Fibroblast of mammary gland (primary cell): ENCODE measurements around the gene SPATA13.
A peak's percentile ranks its signal among the peaks of the same experiment; 100 is the strongest.

Experiments used
- DNase-seq: peaks from one replicate; pipeline ENCODE4 v3.0.0-alpha.2; 2010; ENCODE audit warnings: low read depth
- H3K4me3 ChIP-seq: 2 replicates; pipeline ENCODE4 v1.5.1; 2011; ENCODE audit warnings: low read depth, mild to moderate bottlenecking, low read length, moderate library complexity; ENCODE audit not compliant: control insufficient read depth
- TF ChIP-seq, protein P1 (sequence below): conservative IDR thresholded peaks from 2 replicates; pipeline ENCODE4 v1.5.1; 2011; ENCODE audit warnings: low read depth, low read length, inconsistent platforms; ENCODE audit not compliant: control insufficient read depth, insufficient read depth

SPATA13 gene

DNA sequence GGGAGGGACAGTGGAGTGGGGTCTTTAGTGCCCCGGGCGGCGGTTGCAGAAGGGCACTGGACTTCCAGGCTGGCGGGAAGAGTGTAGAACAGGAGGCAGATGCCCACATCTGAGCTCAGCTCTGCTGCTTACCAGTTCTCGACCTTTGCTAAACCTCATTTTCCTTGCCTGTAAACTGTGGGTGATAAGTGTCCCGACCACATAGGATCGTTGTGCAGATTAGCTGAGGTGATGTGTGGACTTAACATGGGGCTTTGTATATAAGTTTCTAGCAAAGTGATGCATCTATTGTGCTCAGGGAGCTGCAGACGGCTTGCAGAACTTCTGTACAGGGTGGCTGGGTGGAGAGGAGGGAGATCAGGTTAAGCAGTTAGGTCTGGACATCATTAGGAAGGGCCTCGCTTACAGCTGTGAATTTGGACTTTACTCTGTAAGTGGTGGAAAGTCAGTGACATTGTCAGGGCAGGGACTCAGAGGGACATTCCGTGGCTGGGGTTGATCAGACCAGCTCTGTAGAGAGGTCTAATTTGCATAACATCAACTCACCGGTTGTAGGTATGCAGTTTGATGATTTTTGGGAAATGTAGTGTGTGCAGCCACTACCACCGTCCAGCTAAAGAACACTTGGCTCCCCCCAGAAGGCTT lies 70.0 kb downstream of the SPATA13 start:
- TF ChIP-seq, protein P1, sequence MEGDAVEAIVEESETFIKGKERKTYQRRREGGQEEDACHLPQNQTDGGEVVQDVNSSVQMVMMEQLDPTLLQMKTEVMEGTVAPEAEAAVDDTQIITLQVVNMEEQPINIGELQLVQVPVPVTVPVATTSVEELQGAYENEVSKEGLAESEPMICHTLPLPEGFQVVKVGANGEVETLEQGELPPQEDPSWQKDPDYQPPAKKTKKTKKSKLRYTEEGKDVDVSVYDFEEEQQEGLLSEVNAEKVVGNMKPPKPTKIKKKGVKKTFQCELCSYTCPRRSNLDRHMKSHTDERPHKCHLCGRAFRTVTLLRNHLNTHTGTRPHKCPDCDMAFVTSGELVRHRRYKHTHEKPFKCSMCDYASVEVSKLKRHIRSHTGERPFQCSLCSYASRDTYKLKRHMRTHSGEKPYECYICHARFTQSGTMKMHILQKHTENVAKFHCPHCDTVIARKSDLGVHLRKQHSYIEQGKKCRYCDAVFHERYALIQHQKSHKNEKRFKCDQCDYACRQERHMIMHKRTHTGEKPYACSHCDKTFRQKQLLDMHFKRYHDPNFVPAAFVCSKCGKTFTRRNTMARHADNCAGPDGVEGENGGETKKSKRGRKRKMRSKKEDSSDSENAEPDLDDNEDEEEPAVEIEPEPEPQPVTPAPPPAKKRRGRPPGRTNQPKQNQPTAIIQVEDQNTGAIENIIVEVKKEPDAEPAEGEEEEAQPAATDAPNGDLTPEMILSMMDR, result no peak
- no peak for DNase-seq
- no peak overlapping the region for H3K4me3 ChIP-seq

DNA sequence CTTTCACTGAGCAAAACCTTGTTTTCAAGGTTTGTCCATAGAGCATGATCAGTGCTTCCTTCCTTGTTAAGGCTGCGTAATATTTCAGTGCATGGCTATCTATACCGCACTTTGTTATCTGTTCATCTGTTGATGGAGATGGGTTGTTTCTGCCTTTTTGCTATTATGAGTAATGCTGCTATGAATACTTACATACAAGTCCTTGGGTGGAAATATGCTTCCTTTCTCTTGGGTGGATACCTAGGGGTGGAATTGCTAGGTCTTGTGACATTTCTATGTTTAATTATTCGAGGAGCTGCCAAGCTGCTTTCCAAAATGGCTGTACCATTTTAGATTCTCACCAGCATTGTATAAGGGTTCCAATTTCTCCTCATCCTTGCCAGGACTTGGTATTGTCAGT lies 70.9 kb downstream of the SPATA13 start:
- no peak overlapping the region for H3K4me3 ChIP-seq
- TF ChIP-seq, protein P1, result no peak
- no peak for DNase-seq

DNA sequence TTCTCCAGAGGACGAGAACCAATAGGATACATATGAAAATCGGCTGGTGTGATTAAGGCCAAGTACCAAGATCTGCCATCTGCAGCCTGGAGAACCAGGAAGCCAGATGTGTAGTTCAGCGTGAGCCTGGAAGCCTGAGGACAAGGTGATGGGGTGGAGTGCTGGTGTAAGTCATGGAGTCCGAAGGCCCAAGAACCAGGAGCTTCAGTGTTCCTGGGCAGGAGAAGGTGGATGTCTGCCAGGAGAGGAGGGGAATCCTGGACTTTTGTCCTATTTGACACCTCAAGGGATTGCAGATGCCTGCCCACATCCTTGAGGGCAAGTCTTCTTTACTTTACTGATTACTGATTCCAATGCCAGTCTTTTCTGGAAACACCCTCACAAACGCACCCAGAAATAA lies 71.5 kb downstream of the SPATA13 start:
- TF ChIP-seq, protein P1, result no peak
- H3K4me3 ChIP-seq, result no peak overlapping the region

DNA sequence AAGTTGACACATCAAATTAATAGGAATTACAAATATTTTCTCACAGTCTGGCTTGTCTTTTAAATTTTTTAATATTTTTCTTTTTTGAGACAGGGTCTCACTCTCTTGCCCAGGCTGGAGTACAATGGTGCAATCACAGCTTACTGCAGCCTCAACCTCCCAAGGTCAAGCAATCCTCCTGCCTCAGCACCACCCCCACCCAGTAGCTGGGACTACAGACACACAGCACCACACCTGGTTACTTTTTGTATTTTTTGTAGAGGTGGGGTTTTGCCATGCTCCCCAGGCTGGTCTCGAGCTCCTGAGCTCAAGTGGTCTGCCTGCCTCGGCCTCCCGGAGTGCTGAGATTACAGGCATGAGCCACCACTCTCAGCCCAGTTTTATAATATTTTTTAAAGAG lies 72.0 kb downstream of the SPATA13 start:
- no peak overlapping the region for H3K4me3 ChIP-seq
- TF ChIP-seq, protein P1, result no peak
- no peak for DNase-seq

More for the DNA sequence above, 71.5 kb downstream of the SPATA13 start:
- no peak for DNase-seq

DNA sequence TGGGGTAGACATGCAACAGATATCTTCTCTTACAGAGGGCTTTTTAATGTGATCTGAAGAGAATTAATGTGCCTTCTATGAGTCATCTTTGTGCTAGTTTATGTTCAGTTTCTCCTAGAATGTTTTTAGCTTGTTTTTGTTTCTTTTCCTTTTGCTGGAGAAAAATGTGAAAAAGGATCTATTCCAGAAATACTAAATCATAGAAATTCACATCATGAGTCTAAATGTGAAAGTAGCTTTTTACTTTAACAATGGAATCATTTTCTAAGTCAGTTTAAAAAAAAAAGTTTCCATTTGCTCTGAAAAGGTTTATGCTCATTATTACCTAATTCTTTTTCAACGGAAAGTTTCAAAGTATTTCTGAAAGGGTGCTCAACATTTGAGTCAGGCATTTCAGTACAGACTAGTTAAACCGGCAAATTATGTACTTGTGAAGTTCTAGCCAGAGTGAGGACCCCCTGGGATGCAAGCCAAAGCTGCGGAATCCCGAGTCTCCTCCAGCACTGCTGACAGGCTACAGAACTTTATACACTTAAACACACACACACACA lies 72.9 kb downstream of the SPATA13 start:
- DNase-seq, result peak; percentile 54
- TF ChIP-seq, protein P1, result no peak
- peak overlapping the region; percentile 30 for H3K4me3 ChIP-seq

DNA sequence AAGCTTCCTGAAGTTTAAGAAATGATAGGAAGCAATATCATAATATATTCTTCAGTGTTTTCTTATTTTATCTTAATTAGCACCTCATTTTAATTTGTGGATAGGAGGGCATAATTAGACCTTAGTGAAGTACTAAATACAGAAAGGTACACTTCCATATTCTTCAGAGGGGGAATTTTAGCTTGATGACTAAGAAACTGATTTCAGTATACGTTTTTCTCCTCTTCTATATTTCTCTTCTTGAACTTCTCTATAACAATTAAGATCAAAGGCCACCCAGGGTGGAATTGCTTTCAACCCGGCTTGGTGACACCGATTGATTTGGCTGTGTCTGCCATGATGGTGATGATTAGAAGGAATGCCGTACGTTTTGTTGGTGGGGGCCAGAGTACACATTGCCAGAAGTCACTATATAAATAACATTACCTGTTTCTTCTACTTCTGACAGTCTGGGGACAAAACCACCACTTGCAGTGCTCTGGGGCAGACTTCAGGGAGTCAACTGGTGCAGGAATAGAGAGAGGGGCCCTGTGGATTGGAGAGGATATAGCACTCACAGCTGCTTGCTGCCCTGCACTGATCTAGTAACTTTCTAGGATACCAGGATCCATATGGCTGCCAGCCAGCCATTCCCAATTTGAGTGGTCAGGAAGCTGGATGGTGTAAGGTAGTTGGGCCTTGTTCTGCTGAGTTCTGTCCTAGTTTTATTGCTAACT lies 73.8 kb downstream of the SPATA13 start:
- TF ChIP-seq, protein P1, result no peak
- H3K4me3 ChIP-seq, result no peak overlapping the region
- DNase-seq, result no peak
